HUES6 (cell line): Measurements from ENCODE around the gene DTD1.

Experiments
- H3K27ac ChIP-seq: 2 replicates; pipeline ENCODE4 v1.7.0; 2013; ENCODE audit warnings: low read depth, mild to moderate bottlenecking, low read length, inconsistent platforms
- H3K27me3 ChIP-seq: 2 replicates; pipeline ENCODE4 v1.6.1; 2013; ENCODE audit warnings: low read length; ENCODE audit not compliant: control insufficient read depth, insufficient read depth
- H3K36me3 ChIP-seq: 2 replicates; pipeline ENCODE4 v1.6.1; 2013; ENCODE audit warnings: low read length; ENCODE audit not compliant: control insufficient read depth, insufficient read depth
- H3K4me1 ChIP-seq: 2 replicates; pipeline ENCODE4 v1.6.1; 2013; ENCODE audit warnings: low read length; ENCODE audit not compliant: control insufficient read depth, insufficient read depth
- H3K4me3 ChIP-seq: 2 replicates; pipeline ENCODE4 v1.5.1; 2013; ENCODE audit warnings: low read depth, low read length
- H3K9ac ChIP-seq: one replicate; pipeline ENCODE4 v1.6.1; 2013; ENCODE audit warnings: mild to moderate bottlenecking, low read length
- H3K9me3 ChIP-seq: 2 replicates; pipeline ENCODE4 v1.6.1; 2013; ENCODE audit warnings: low read depth, low read length; ENCODE audit not compliant: control insufficient read depth, insufficient read depth

DTD1 gene

DNA sequence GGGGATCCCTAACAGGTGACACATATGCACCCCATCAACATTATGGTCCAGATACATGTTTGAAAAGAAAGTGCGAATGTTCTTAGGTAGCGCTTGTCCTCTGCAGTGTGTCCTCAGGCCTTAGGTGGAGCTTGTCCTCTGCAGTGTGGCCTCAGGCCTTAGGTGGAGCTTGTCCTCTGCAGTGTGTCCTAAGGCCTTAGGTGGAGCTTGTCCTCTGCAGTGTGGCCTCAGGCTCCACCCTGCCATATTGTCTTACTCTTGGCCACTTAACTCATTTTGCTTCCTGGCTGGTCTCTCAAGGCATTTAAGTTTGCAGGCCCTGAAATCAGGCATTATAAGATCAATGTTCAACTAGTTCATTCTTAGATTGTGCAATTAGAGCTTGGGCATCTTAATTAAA, 151.0 kb downstream of the DTD1 start:
- Histone ChIP-seq H3K9me3 (no peaks in the 10 kb centered on the region), H3K27me3 (no peaks in the 10 kb centered on the region), H3K36me3 (0 out of 2 replicates have a peak, but pooled peaks cover 2% of the 10 kb centered on the region), H3K4me1 (peaks cover 10% of the 10 kb centered on the region), H3K9ac (no peak overlapping the region), H3K4me3 (no peak overlapping the region), H3K27ac (no peak overlapping the region)

- Histone ChIP-seq H3K4me1 (peaks cover 10% of the 10 kb centered on the region), H3K36me3 (peaks cover 1% of the 10 kb centered on the region), H3K9me3 (no peaks in the 10 kb centered on the region), H3K4me3 (no peak overlapping the region), H3K27me3 (no peaks in the 10 kb centered on the region), H3K27ac (no peak overlapping the region), H3K9ac (no peak overlapping the region)
Measured at GRCh38 chr20:18739751-18740166, 151.9 kb downstream of the DTD1 start.

- Histone ChIP-seq H3K27ac (no peak overlapping the region), H3K9me3 (no peaks in the 10 kb centered on the region), H3K4me3 (no peak overlapping the region), H3K36me3 (peaks cover 5% of the 10 kb centered on the region), H3K27me3 (no peaks in the 10 kb centered on the region), H3K4me1 (peaks cover 10% of the 10 kb centered on the region), H3K9ac (no peak overlapping the region)
Measured at GRCh38 chr20:18740726-18741125, 152.9 kb downstream of the DTD1 start.

DNA sequence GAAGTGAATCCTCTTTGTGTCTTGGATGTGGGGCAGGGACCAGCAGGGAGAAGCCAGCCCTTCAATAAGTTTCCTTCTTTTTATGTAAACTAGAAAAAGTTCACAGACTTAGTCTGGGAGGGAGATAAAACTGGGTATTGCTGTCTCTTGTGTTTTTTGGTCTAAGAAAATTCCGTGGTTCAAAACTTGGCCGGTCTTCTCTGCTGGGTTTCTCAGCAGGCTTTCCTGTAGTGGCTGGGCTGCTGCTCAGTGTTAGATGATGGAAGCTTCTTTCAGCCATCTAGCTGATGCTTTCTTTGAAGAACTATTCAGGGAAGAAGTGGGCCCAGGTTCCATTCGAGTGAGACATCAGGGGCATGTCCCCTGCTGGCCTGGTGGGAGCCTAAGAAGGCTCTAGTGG, 155.0 kb downstream of the DTD1 start:
- H3K9me3 ChIP-seq, result no peaks in the 10 kb centered on the region
- no peaks in the 10 kb centered on the region for H3K27me3 ChIP-seq
- no peak overlapping the region for H3K4me3 ChIP-seq
- no peak overlapping the region for H3K27ac ChIP-seq
- no peak overlapping the region for H3K9ac ChIP-seq
- H3K36me3 ChIP-seq, result peaks cover 5% of the 10 kb centered on the region
- H3K4me1 ChIP-seq, result peaks cover 10% of the 10 kb centered on the region

- Histone ChIP-seq H3K4me3 (no peak overlapping the region), H3K27ac (no peak overlapping the region), H3K9ac (no peak overlapping the region), H3K27me3 (no peaks in the 10 kb centered on the region), H3K4me1 (peaks cover 10% of the 10 kb centered on the region), H3K9me3 (no peaks in the 10 kb centered on the region), H3K36me3 (peaks cover 5% of the 10 kb centered on the region)
Measured at GRCh38 chr20:18743665-18744440, 156.0 kb downstream of the DTD1 start.

DNA sequence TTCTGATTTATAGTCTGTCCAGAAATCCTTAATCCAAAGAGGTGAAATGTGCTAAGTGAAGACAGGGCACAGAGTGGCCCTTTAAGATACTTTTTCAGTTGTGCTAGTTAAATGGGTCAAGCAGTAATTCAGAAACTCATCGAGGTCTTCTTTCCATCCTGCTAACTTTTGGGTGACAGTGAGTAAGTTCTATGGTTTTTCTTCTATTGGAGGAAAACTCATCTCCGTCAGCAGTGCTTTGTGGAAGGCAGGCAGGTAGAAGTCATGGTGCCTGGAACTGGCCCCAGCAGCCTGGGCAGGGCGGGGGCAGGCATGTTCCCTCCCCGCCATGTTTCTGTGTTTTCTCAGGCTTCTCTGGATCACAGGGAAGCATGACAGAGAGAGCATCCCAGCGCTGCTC, 159.2 kb downstream of the DTD1 start:
- no peak overlapping the region for H3K4me3 ChIP-seq
- peaks cover 5% of the 10 kb centered on the region for H3K36me3 ChIP-seq
- H3K4me1 ChIP-seq, result no peaks in the 10 kb centered on the region
- no peaks in the 10 kb centered on the region for H3K9me3 ChIP-seq
- no peaks in the 10 kb centered on the region for H3K27me3 ChIP-seq
- no peak overlapping the region for H3K9ac ChIP-seq
- no peak overlapping the region for H3K27ac ChIP-seq

GRCh38 chr20:18748987-18749386, 161.1 kb downstream of the DTD1 start:
- H3K4me1 ChIP-seq, result no peaks in the 10 kb centered on the region
- H3K36me3 ChIP-seq, result peaks cover 5% of the 10 kb centered on the region
- no peak overlapping the region for H3K4me3 ChIP-seq
- H3K27me3 ChIP-seq, result no peaks in the 10 kb centered on the region
- H3K9me3 ChIP-seq, result no peaks in the 10 kb centered on the region
- H3K9ac ChIP-seq, result no peak overlapping the region
- no peak overlapping the region for H3K27ac ChIP-seq

DNA sequence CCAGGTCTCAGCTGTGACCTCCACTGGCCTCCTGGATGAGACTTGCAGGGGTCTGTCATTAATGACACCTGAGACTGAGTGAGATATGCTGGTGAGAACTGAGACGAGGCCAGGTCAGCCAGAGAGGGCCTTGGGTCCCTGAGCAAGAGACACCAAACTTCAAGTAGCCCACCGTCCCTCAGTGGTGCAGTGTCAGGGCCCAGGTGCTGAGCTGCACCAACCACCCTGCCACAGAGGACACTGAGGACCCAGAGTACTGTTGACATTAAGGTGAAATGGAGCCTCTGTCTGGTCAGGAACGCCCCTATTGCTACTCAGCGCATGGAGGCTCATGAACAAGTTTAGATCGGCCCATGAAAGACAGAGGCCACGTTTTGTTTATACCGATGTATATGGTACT, 161.7 kb downstream of the DTD1 start:
- H3K36me3 ChIP-seq, result peaks cover 5% of the 10 kb centered on the region; the same call in 1 of the 2 replicates
- H3K9ac ChIP-seq, result no peak overlapping the region
- H3K4me3 ChIP-seq, result no peak overlapping the region
- H3K9me3 ChIP-seq, result no peaks in the 10 kb centered on the region
- no peak overlapping the region for H3K27ac ChIP-seq
- no peaks in the 10 kb centered on the region for H3K4me1 ChIP-seq
- no peaks in the 10 kb centered on the region for H3K27me3 ChIP-seq

DNA sequence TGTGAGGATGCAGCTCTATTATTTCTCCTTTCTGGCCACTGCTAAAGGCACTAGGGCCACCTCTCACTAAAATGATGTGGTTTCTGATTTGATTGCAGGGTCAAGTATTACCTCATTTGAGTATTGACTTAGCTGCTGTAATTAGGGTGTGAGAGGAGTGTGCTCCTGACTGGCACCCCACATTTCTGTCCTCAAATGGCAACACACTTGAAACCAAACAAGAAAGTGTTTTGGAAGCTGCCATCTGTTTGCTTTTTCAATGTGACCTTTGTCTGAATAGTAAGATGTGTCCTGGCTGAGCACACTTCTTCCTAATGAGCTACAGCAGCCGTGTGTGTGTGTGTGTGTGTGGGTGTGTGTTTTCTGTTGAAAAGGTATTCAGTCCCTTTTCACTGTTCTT, 162.9 kb downstream of the DTD1 start:
- Histone ChIP-seq H3K36me3 (no peaks in the 10 kb centered on the region), H3K27ac (no peak overlapping the region), H3K9me3 (no peaks in the 10 kb centered on the region), H3K27me3 (no peaks in the 10 kb centered on the region), H3K9ac (no peak overlapping the region), H3K4me1 (no peaks in the 10 kb centered on the region), H3K4me3 (no peak overlapping the region)

- no peaks in the 10 kb centered on the region for H3K4me1 ChIP-seq
- no peak overlapping the region for H3K27ac ChIP-seq
- no peaks in the 10 kb centered on the region for H3K27me3 ChIP-seq
- H3K36me3 ChIP-seq, result no peaks in the 10 kb centered on the region
- H3K4me3 ChIP-seq, result no peak overlapping the region
- H3K9ac ChIP-seq, result no peak overlapping the region
- no peaks in the 10 kb centered on the region for H3K9me3 ChIP-seq
Measured at GRCh38 chr20:18754030-18754652, 166.3 kb downstream of the DTD1 start.

DNA sequence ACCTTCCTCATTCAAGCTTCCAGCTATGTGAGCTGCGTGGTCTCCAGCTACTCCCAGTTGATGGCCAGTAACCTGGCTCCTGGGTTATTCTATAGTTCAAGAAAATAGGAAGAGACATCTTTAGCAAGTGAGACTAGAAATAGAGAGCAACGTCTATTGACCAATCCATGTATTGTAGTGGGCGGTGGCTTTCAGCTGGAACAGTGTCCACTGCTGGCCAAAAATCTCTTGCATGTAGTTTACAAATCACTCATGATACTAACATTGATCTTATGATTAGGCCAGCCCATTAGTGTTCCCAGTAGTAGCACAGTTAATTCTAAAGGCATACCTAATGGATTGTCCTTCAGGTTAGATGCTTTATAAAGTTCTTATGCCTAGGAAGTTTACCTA, 166.8 kb downstream of the DTD1 start:
- Histone ChIP-seq H3K9me3 (no peaks in the 10 kb centered on the region), H3K36me3 (no peaks in the 10 kb centered on the region), H3K27ac (no peak overlapping the region), H3K4me3 (no peak overlapping the region), H3K9ac (no peak overlapping the region), H3K27me3 (no peaks in the 10 kb centered on the region), H3K4me1 (no peaks in the 10 kb centered on the region)
